WERI-Rb-1 (cell line): Measurements from ENCODE around the gene SLC2A9.

Experiments used
- DNase-seq: peaks from one replicate; pipeline ENCODE4 v3.0.0-alpha.2; 2020
- H3K27ac ChIP-seq: fragments of 250-450 bp; sonication (Bioruptor Pico); 2 replicates; pipeline ENCODE4 v1.5.1; 2020; ENCODE audit warnings: mild to moderate bottlenecking, moderate library complexity
- H3K27me3 ChIP-seq: fragments of 250-450 bp; sonication (Bioruptor Pico); 2 replicates; pipeline ENCODE4 v1.5.1; 2021; ENCODE audit warnings: mild to moderate bottlenecking, low read depth, moderate library complexity; ENCODE audit not compliant: insufficient read depth, severe bottlenecking
- H3K36me3 ChIP-seq: fragments of 250-450 bp; sonication (Bioruptor Pico); 2 replicates; pipeline ENCODE4 v1.5.1; 2020; ENCODE audit warnings: mild to moderate bottlenecking, moderate library complexity
- H3K4me3 ChIP-seq: 2 replicates; pipeline ENCODE4 v1.5.1; 2011; ENCODE audit warnings: low read depth, mild to moderate bottlenecking, control low read depth, low read length
- H3K9me3 ChIP-seq: fragments of 250-450 bp; sonication (Bioruptor Pico); 2 replicates; pipeline ENCODE4 v1.5.1; 2021; ENCODE audit warnings: mild to moderate bottlenecking, moderate library complexity; ENCODE audit not compliant: severe bottlenecking
- CTCF ChIP-seq: IDR thresholded peaks from 2 replicates; pipeline ENCODE4 v1.5.1; 2011; ENCODE audit warnings: low read depth, mild to moderate bottlenecking, control low read depth, inconsistent platforms, low read length

The SLC2A9 gene

GRCh38 chr4:9933184-9933583 lies 88.1 kb downstream of the SLC2A9 start:
- H3K27ac ChIP-seq, result no peak overlapping the region
- H3K36me3 ChIP-seq, result no peaks in the 10 kb centered on the region
- H3K4me3 ChIP-seq, result no peak overlapping the region
- no peak for TF ChIP-seq CTCF
- H3K9me3 ChIP-seq, result no peaks in the 10 kb centered on the region
- no peak for DNase-seq
- H3K27me3 ChIP-seq, result no peaks in the 10 kb centered on the region

DNA sequence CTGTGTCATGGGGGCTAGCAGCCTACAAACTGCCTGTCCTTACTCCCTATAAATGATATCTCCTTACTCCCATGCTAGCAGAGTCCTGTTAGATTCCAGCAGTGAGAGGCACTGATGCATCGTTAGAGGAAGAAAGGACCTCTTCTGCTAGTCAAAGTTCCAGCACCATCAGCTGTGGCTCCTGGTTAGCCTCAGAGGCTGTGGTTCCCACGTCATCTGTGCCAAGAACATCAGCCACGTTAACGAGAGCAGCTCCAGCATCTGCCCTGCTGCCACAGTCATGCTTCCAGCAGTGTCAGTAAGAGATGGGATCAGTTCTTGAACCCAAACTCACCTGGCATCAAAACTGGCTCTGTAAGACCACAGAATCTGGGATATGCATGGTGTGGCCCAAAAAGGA lies 88.5 kb downstream of the SLC2A9 start:
- Histone ChIP-seq H3K4me3 (no peak overlapping the region), H3K36me3 (no peaks in the 10 kb centered on the region), H3K27ac (no peak overlapping the region), H3K27me3 (no peaks in the 10 kb centered on the region), H3K9me3 (no peaks in the 10 kb centered on the region)
- no peak for DNase-seq
- TF ChIP-seq CTCF, result no peak

DNA sequence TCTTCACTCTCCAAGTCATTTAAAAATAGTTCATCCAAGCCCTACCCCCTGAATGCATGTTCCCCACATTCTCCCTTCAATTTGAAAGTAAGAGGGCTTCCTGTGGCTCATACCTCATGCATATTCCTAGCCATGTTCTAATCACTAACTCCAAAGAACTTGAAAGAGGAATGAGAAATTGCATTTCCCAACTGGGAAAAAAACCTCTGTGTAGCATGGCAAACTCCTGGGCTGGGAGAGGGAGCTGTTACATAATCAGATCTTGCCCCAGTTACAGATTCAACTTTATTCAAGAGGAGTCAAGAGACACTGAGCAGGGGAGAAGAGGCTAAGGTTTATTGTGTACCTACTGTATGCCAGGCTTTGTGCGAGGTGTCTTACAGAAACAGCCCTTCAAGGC lies 90.2 kb downstream of the SLC2A9 start:
- Histone ChIP-seq H3K27me3 (no peaks in the 10 kb centered on the region), H3K4me3 (no peak overlapping the region), H3K9me3 (no peaks in the 10 kb centered on the region), H3K27ac (no peak overlapping the region), H3K36me3 (no peaks in the 10 kb centered on the region)
- TF ChIP-seq CTCF, result no peak
- DNase-seq, result no peak

DNA sequence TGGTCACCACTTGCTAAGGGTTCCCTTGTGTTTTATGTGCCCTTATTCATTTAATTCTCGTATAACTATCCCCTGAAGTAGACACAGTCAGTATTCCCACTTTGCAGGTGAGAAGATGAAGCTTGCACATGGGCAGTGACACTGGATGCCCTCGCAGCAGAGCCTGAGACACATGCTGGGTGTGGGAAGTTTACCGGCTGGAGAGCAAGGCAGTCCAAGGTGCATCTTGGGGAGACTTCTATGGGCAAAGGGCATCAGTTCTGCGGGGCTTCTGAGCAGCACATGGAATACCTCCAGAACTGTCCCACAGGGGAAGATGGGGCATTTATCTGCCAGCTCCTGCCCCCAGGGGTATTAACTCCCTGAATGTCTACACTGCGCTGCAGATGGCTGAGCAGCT lies 92.2 kb downstream of the SLC2A9 start:
- no peak overlapping the region for H3K27ac ChIP-seq
- no peaks in the 10 kb centered on the region for H3K27me3 ChIP-seq

GRCh38 chr4:9927341-9928007 lies 93.8 kb downstream of the SLC2A9 start:
- DNase-seq, result no peak
- TF ChIP-seq CTCF, result peak; percentile 12; the same call in 1 of the 2 replicates
- no peak overlapping the region for H3K4me3 ChIP-seq
- H3K27ac ChIP-seq, result no peak overlapping the region
- no peaks in the 10 kb centered on the region for H3K9me3 ChIP-seq
- H3K27me3 ChIP-seq, result no peaks in the 10 kb centered on the region
- no peaks in the 10 kb centered on the region for H3K36me3 ChIP-seq

More for the DNA sequence above, 92.2 kb downstream of the SLC2A9 start:
- Histone ChIP-seq H3K4me3 (no peak overlapping the region), H3K36me3 (no peaks in the 10 kb centered on the region), H3K9me3 (no peaks in the 10 kb centered on the region)
- no peak for DNase-seq
- no peak for TF ChIP-seq CTCF

DNA sequence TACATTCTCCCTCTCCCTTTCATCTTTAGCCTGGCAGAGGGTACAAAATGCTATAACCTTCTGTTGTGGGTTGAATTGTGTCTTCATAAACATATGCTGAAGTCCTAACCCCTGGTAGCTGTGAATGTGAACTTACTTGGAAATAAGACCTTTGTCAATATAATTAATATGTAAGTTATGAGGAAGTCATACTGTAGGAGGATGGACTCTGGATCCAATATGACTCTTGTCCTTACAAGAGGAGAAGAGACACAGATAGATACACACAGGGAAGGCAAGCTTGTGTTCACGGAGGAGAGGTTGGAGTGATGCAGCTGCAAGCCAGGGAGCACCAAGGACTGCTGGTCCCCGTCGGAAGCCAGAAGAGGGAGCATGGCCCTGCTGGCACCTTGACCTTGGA lies 94.7 kb downstream of the SLC2A9 start:
- Histone ChIP-seq H3K9me3 (no peaks in the 10 kb centered on the region), H3K27ac (no peak overlapping the region), H3K36me3 (no peaks in the 10 kb centered on the region), H3K4me3 (no peak overlapping the region), H3K27me3 (no peaks in the 10 kb centered on the region)
- DNase-seq, result no peak
- TF ChIP-seq CTCF, result no peak
